ENCODE data around the gene RIOX2.
"Not testable (repeated sequence)": the region's sequence is repeated elsewhere in the genome, so short reads cannot be mapped to it uniquely, and the experiment has no call there.

The RIOX2 gene

DNA sequence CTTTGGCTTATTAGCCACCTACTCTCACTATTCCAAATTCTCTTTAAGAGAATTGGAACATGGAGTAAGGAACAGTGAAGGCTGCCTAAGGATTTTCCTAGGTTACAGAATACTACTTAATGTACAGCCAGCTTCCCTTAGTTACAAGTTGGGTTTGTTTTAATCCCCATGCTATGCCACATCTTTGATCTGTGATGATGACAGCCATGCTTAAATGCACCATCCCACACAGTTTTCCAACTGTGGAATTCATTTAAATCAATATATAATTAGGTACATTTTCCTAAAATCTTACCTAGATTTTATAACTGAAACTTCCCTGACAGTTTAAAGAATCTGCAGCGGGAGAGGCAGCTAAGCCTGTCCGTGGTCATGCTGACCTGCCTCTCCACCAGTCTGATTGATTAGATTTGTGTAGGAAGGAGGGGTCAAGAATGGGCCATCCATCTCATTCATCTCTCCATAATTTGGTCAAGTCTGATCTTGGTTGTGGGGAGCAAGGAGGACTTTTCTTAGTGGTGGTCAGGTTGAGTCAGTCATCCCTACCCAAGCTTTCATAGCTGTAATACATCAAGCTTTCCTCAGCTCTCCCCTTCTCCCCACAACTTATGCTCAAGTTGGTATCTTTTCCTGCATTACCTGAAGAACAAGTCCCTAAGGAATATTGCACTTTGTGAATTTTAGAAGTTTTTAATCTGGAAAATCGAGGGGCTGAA is 37.1 kb downstream of the RIOX2 start:
- Mint-ChIP-seq H3K4me3 (no peak overlapping the region), H3K36me3 (ENCODE audit: low read depth) (peaks cover 39% of the 10 kb centered on the region), H3K4me1 (ENCODE audit: low read depth) (peaks cover 2% of the 10 kb centered on the region), H3K27ac (no peak overlapping the region), H3K27me3 (ENCODE audit: low read depth) (no peaks in the 10 kb centered on the region), H3K9me3 (no peaks in the 10 kb centered on the region)
- DNase-seq (ENCODE audit: low spot score) = no peak

DNA sequence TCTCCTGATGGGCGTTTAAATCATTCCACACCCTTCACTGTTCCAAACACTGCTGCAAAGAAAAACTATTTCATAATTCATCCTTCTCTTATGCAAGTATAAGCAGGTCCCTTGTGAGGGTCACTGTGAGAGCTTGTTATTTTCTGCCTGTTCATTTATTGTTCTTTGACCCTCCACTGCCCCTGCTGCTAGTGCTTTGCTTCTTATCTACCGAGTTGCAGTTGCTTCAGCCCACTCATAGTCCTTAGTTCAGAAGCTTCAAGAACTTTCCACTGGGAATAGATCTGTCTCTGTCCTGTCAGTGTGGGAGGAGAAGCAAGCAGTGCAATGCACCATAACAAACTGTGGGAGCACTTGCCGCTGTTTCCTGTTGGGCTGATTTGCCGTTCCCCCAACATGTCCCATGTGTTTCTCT is 39.8 kb downstream of the RIOX2 start:
- no peak for DNase-seq (ENCODE audit: low spot score)
- peaks cover 2% of the 10 kb centered on the region for H3K4me1 Mint-ChIP-seq (ENCODE audit: low read depth)

GRCh38 chr3:97931218-97931617 is 41.0 kb downstream of the RIOX2 start:
- Mint-ChIP-seq H3K4me3 (no peak overlapping the region), H3K4me1 (ENCODE audit: low read depth) (peaks cover 2% of the 10 kb centered on the region), H3K27ac (no peak overlapping the region), H3K9me3 (no peaks in the 10 kb centered on the region), H3K27me3 (ENCODE audit: low read depth) (no peaks in the 10 kb centered on the region), H3K36me3 (ENCODE audit: low read depth) (peaks cover 33% of the 10 kb centered on the region)
- DNase-seq (ENCODE audit: low spot score) = no peak

More for the DNA sequence above, 39.8 kb downstream of the RIOX2 start:
- Mint-ChIP-seq H3K27ac (no peak overlapping the region), H3K36me3 (ENCODE audit: low read depth) (peaks cover 40% of the 10 kb centered on the region), H3K4me3 (no peak overlapping the region), H3K9me3 (no peaks in the 10 kb centered on the region), H3K27me3 (ENCODE audit: low read depth) (no peaks in the 10 kb centered on the region)

DNA sequence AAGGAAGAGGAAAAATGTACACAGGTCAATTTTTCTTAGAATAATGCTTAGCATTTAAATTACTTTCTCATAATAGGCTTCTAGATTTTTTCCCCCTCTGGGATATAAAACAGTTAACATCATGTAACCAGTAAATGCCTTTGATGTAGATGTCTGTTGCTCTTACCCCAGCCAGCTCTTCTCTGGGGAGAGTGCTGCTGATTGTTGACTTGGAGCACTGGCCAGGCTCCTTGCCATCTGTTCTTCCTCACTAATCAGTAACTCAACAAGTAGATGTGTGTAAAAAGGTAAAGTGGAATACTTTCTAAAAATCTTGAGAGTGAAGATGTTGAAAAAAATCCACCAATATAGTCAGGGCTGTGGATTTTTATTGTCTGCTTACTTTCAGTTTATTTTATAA is 42.2 kb downstream of the RIOX2 start:
- no peak for DNase-seq (ENCODE audit: low spot score)
- peaks cover 23% of the 10 kb centered on the region for H3K36me3 Mint-ChIP-seq (ENCODE audit: low read depth)
- no peaks in the 10 kb centered on the region for H3K4me1 Mint-ChIP-seq (ENCODE audit: low read depth)
- no peaks in the 10 kb centered on the region for H3K27me3 Mint-ChIP-seq (ENCODE audit: low read depth)
- H3K27ac Mint-ChIP-seq = no peak overlapping the region
- H3K9me3 Mint-ChIP-seq = no peaks in the 10 kb centered on the region
- no peak overlapping the region for H3K4me3 Mint-ChIP-seq

GRCh38 chr3:97928986-97929385 is 43.2 kb downstream of the RIOX2 start:
- no peak for DNase-seq (ENCODE audit: low spot score)
- Mint-ChIP-seq H3K4me1 (ENCODE audit: low read depth) (no peaks in the 10 kb centered on the region), H3K9me3 (no peaks in the 10 kb centered on the region), H3K4me3 (no peak overlapping the region), H3K27me3 (ENCODE audit: low read depth) (no peaks in the 10 kb centered on the region), H3K27ac (no peak overlapping the region), H3K36me3 (ENCODE audit: low read depth) (peaks cover 22% of the 10 kb centered on the region)

GRCh38 chr3:97927704-97928103 is 44.5 kb downstream of the RIOX2 start:
- Mint-ChIP-seq H3K27ac (no peak overlapping the region), H3K36me3 (ENCODE audit: low read depth) (peaks cover 28% of the 10 kb centered on the region), H3K27me3 (ENCODE audit: low read depth) (no peaks in the 10 kb centered on the region), H3K9me3 (no peaks in the 10 kb centered on the region), H3K4me3 (no peak overlapping the region), H3K4me1 (ENCODE audit: low read depth) (no peaks in the 10 kb centered on the region)
- no peak for DNase-seq (ENCODE audit: low spot score)

GRCh38 chr3:97917813-97918536 is 54.3 kb downstream of the RIOX2 start:
- Mint-ChIP-seq H3K27ac (no peak overlapping the region), H3K9me3 (no peaks in the 10 kb centered on the region), H3K36me3 (ENCODE audit: low read depth) (peaks cover 49% of the 10 kb centered on the region), H3K4me1 (ENCODE audit: low read depth) (peaks cover 9% of the 10 kb centered on the region), H3K27me3 (ENCODE audit: low read depth) (no peaks in the 10 kb centered on the region), H3K4me3 (no peak overlapping the region)
- no peak for DNase-seq (ENCODE audit: low spot score)

DNA sequence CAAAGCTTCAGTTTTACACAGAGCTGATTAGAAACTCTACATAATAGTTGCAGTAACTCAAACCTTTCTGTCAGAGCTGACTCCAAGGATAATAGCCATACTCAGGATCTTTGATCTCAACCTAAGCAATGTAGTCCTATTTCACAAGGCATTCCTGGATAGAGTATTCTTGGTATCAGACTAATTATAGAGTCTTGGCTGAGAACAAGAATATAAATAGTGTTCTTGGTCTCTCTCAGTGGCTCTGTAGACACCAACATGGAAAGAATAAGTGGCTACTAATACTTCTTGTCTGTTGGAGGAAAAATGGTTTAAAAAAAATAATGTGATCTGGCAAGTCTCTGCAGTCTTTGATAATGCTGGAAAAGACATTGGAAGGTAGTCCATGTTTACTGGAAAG is 55.7 kb downstream of the RIOX2 start:
- Mint-ChIP-seq H3K4me1 (ENCODE audit: low read depth) (peaks cover 14% of the 10 kb centered on the region), H3K36me3 (ENCODE audit: low read depth) (peaks cover 43% of the 10 kb centered on the region)

GRCh38 chr3:97914388-97914787 is 57.8 kb downstream of the RIOX2 start:
- H3K36me3 Mint-ChIP-seq (ENCODE audit: low read depth) = peaks cover 36% of the 10 kb centered on the region
- H3K9me3 Mint-ChIP-seq = no peaks in the 10 kb centered on the region
- DNase-seq (ENCODE audit: low spot score) = no peak
- H3K27ac Mint-ChIP-seq = no peak overlapping the region
- H3K27me3 Mint-ChIP-seq (ENCODE audit: low read depth) = no peaks in the 10 kb centered on the region
- H3K4me1 Mint-ChIP-seq (ENCODE audit: low read depth) = peaks cover 24% of the 10 kb centered on the region
- no peak overlapping the region for H3K4me3 Mint-ChIP-seq

More for the DNA sequence above, 55.7 kb downstream of the RIOX2 start:
- H3K27me3 Mint-ChIP-seq (ENCODE audit: low read depth) = no peaks in the 10 kb centered on the region
- no peak overlapping the region for H3K4me3 Mint-ChIP-seq
- H3K27ac Mint-ChIP-seq = no peak overlapping the region
- no peak for DNase-seq (ENCODE audit: low spot score)
- H3K9me3 Mint-ChIP-seq = no peaks in the 10 kb centered on the region

DNA sequence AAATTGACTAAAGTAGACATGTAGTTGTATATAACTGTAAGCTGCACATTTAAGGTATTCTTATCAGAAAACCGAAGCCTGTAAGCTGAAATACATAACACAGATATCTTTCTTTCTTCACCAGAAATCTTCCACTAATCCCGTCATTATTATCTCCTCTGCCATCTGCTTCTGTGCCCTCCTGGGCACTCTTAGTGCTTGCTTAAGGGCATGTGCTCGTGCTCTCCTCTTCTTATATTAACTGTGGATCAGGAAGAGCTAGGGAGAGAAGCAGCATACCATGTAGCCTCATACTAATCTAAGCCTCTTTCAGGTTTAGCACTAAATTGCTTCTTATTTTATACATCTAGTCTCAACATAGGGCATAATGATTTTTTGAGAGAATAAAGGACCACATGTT is 60.8 kb downstream of the RIOX2 start:
- H3K27me3 Mint-ChIP-seq (ENCODE audit: low read depth) = no peaks in the 10 kb centered on the region
- peaks cover 22% of the 10 kb centered on the region for H3K4me1 Mint-ChIP-seq (ENCODE audit: low read depth)
- no peak for DNase-seq (ENCODE audit: low spot score)
- H3K4me3 Mint-ChIP-seq = peak overlapping the region; percentile 81
- H3K9me3 Mint-ChIP-seq = peaks cover 5% of the 10 kb centered on the region
- H3K36me3 Mint-ChIP-seq (ENCODE audit: low read depth) = peaks cover 24% of the 10 kb centered on the region
- H3K27ac Mint-ChIP-seq = peak overlapping the region; percentile 74

GRCh38 chr3:97910931-97911351 is 61.3 kb downstream of the RIOX2 start:
- Mint-ChIP-seq H3K4me3 (peak overlapping the region; percentile 81), H3K27me3 (ENCODE audit: low read depth) (no peaks in the 10 kb centered on the region), H3K9me3 (peaks cover 5% of the 10 kb centered on the region), H3K27ac (peak overlapping the region; percentile 74), H3K4me1 (ENCODE audit: low read depth) (peaks cover 22% of the 10 kb centered on the region), H3K36me3 (ENCODE audit: low read depth) (peaks cover 21% of the 10 kb centered on the region)
- DNase-seq (ENCODE audit: low spot score) = peak; percentile 10

- DNase-seq (ENCODE audit: low spot score); H3K9me3 Mint-ChIP-seq; H3K27me3 Mint-ChIP-seq (ENCODE audit: low read depth): not testable (repeated sequence)
- peak overlapping the region; percentile 74 for H3K27ac Mint-ChIP-seq
- H3K4me3 Mint-ChIP-seq = peak overlapping the region; percentile 81
- peaks cover 22% of the 10 kb centered on the region for H3K4me1 Mint-ChIP-seq (ENCODE audit: low read depth)
- H3K36me3 Mint-ChIP-seq (ENCODE audit: low read depth) = peaks cover 19% of the 10 kb centered on the region
These were observed 61.9 kb downstream of the RIOX2 start for GRCh38 chr3:97910236-97910831.

DNA sequence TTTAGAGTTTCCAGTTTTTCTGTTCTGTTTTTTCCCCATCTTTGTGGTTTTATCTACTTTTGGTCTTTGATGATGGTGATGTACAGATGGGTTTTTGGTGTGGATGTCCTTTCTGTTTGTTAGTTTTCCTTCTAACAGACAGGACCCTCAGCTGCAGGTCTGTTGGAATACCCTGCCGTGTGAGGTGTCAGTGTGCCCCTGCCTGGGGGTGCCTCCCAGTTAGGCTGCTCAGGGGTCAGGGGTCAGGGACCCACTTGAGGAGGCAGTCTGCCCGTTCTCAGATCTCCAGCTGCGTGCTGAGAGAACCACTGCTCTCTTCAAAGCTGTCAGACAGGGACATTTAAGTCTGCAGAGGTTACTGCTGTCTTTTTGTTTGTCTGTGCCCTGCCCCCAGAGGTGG is 62.4 kb downstream of the RIOX2 start:
- not testable (repeated sequence) for H3K27me3 Mint-ChIP-seq (ENCODE audit: low read depth); DNase-seq (ENCODE audit: low spot score); H3K9me3 Mint-ChIP-seq; H3K27ac Mint-ChIP-seq
- peaks cover 22% of the 10 kb centered on the region for H3K4me1 Mint-ChIP-seq (ENCODE audit: low read depth)
- peak overlapping the region; percentile 81 for H3K4me3 Mint-ChIP-seq
- peaks cover 19% of the 10 kb centered on the region for H3K36me3 Mint-ChIP-seq (ENCODE audit: low read depth)
